H1 (cell line): ENCODE measurements around the gene GAN. TPM values are rescaled to one million over a fixed set of nuclear protein-coding genes. Genes with fewer than 3 reads are reported as not detected.

ENCODE experiments used
- CTCF ChIA-PET: fragments of 300-600 bp; sonication (Branson Sonifier 250); formaldehyde crosslinking; loops from one replicate; lab custom pipeline; 2021; ENCODE audit not compliant: partially characterized antibody; lab: Charles Lee
- POLR2A ChIA-PET: fragments of 300-600 bp; sonication (Branson Sonifier 250); formaldehyde crosslinking; loops from one replicate; lab custom pipeline; 2021; ENCODE audit warnings: inconsistent platforms; ENCODE audit not compliant: partially characterized antibody; lab: Charles Lee
- DNase-seq, 2 experiments: peaks; one replicate each; pipeline versions ENCODE4 v3.0.0 to v3.0.0-alpha.2; 2010 to 2022; ENCODE audit warnings: low spot score in 2 of 2, low read depth in 1 of 2, mixed read lengths in 1 of 2
- FAIRE-seq: peaks from 2 replicates; lab custom pipeline; 2011; peaks lifted over from hg19 to GRCh38; lab: Jason Lieb, UNC
- H2AFZ ChIP-seq: 2 replicates; pipeline ENCODE4 v1.8.1; 2012; ENCODE audit warnings: low read length, inconsistent platforms
- H2AK5ac ChIP-seq: 2 replicates; pipeline ENCODE4 v1.6.1; 2013; ENCODE audit warnings: low read depth, low read length
- H2BK120ac ChIP-seq: replicated peaks from 2 replicates; pipeline ENCODE3; 2013; ENCODE audit warnings: low read depth, low read length, inconsistent platforms
- H2BK12ac ChIP-seq: 2 replicates; pipeline ENCODE4 v1.6.1; 2013; ENCODE audit warnings: low read depth, low read length
- H2BK15ac ChIP-seq: 2 replicates; pipeline ENCODE4 v1.6.1; 2013; ENCODE audit warnings: low read length
- H2BK20ac ChIP-seq: 2 replicates; pipeline ENCODE4 v1.6.1; 2013; ENCODE audit warnings: low read length
- H2BK5ac ChIP-seq: 2 replicates; pipeline ENCODE4 v1.6.1; 2013; ENCODE audit warnings: low read depth, low read length
- H3K14ac ChIP-seq: 2 replicates; pipeline ENCODE4 v1.6.1; 2013; ENCODE audit warnings: inconsistent platforms; ENCODE audit not compliant: insufficient read length
- H3K18ac ChIP-seq: 2 replicates; pipeline ENCODE4 v1.6.1; 2013; ENCODE audit warnings: low read length; ENCODE audit errors: extremely low read depth
- H3K23ac ChIP-seq: 2 replicates; pipeline ENCODE4 v1.6.1; 2013; ENCODE audit warnings: inconsistent platforms; ENCODE audit not compliant: insufficient read length
- H3K23me2 ChIP-seq: 2 replicates; pipeline ENCODE4 v1.6.1; 2013; ENCODE audit warnings: low read depth, low read length
- H3K27ac ChIP-seq: 2 replicates; pipeline ENCODE4 v1.6.1; 2011; ENCODE audit warnings: low read depth, low read length, inconsistent platforms
- H3K27me3 ChIP-seq, 4 experiments: replicated peaks in 1 of 4; 1 replicate in 1 of 4; 2 replicates in 3 of 4; pipeline versions ENCODE4 v1.6.1 to v1.8.1; 2011 to 2013; ENCODE audit warnings: low read length in 3 of 4, mild to moderate bottlenecking in 3 of 4, inconsistent platforms in 2 of 4, mixed read lengths in 2 of 4, moderate library complexity in 1 of 4; ENCODE audit not compliant: control insufficient read depth in 3 of 4, insufficient read depth in 3 of 4; ENCODE audit errors: extremely low read depth in 1 of 4
- H3K36me3 ChIP-seq, 4 experiments: 2 replicates each; pipeline versions ENCODE4 v1.6.1 to v1.8.1; 2011 to 2013; ENCODE audit warnings: mild to moderate bottlenecking in 4 of 4, low read length in 3 of 4, moderate library complexity in 2 of 4, control low read depth in 1 of 4, inconsistent platforms in 1 of 4; ENCODE audit not compliant: insufficient read depth in 4 of 4, control insufficient read depth in 2 of 4
- H3K4ac ChIP-seq: replicated peaks from 2 replicates; pipeline ENCODE3; 2013; ENCODE audit warnings: low read length, low read depth, mixed read lengths, inconsistent platforms; ENCODE audit not compliant: insufficient read length
- H3K4me1 ChIP-seq, 4 experiments: replicated peaks in 1 of 4; 1 replicate in 1 of 4; 2 replicates in 3 of 4; pipeline versions ENCODE4 v1.6.1 to v1.8.1; 2011 to 2013; ENCODE audit warnings: low read length in 3 of 4, inconsistent platforms in 2 of 4, mixed read lengths in 1 of 4; ENCODE audit not compliant: insufficient read depth in 4 of 4, control insufficient read depth in 3 of 4
- H3K4me2 ChIP-seq, 2 experiments: 2 replicates each; pipeline versions ENCODE4 v1.6.1 to v1.8.1; 2011 to 2013; ENCODE audit warnings: low read depth in 2 of 2, low read length in 2 of 2, control low read depth in 1 of 2, inconsistent platforms in 1 of 2, mild to moderate bottlenecking in 1 of 2; ENCODE audit not compliant: insufficient read depth in 1 of 2
- H3K4me3 ChIP-seq, 4 experiments: fragments of 200-600, 300-600 bp in 1 of 4; sonication (generic), shearing (Covaris generic), sonication (Bioruptor Twin) in 1 of 4; 2 replicates each; pipeline versions ENCODE4 v1.5.1 to v1.8.1; 2011 to 2016; ENCODE audit warnings: low read length in 4 of 4, low read depth in 3 of 4, control low read depth in 2 of 4, inconsistent platforms in 2 of 4, mild to moderate bottlenecking in 2 of 4, mixed read lengths in 1 of 4, moderate library complexity in 1 of 4; ENCODE audit not compliant: insufficient read depth in 2 of 4; ENCODE audit errors: extremely low read depth in 1 of 4
- H3K56ac ChIP-seq: replicated peaks from 2 replicates; pipeline ENCODE3; 2013; ENCODE audit warnings: low read depth, mild to moderate bottlenecking, mixed read lengths, low read length, inconsistent platforms; ENCODE audit not compliant: insufficient read length
- H3K79me1 ChIP-seq: 2 replicates; pipeline ENCODE4 v1.6.1; 2013; ENCODE audit warnings: low read depth, low read length, control low read depth
- H3K79me2 ChIP-seq, 2 experiments: 2 replicates each; pipeline versions ENCODE4 v1.6.1 to v1.8.1; 2012 to 2013; ENCODE audit warnings: low read length in 2 of 2, mild to moderate bottlenecking in 2 of 2, inconsistent platforms in 1 of 2; ENCODE audit not compliant: insufficient read depth in 2 of 2, control insufficient read depth in 1 of 2
- H3K9ac ChIP-seq, 4 experiments: replicated peaks in 1 of 4; 1 replicate in 1 of 4; 2 replicates in 3 of 4; pipeline versions ENCODE4 v1.6.1 to v1.8.1; 2011 to 2013; ENCODE audit warnings: low read depth in 3 of 4, low read length in 3 of 4, control low read depth in 2 of 4, mild to moderate bottlenecking in 2 of 4, moderate library complexity in 2 of 4, inconsistent platforms in 1 of 4; ENCODE audit errors: extremely low read depth in 1 of 4
- H3K9me3 ChIP-seq, 2 experiments: 2 replicates each; pipeline versions ENCODE4 v1.6.1 to v1.8.1; 2012 to 2013; ENCODE audit warnings: mild to moderate bottlenecking in 2 of 2, moderate library complexity in 2 of 2, control low read depth in 1 of 2, inconsistent platforms in 1 of 2, low read depth in 1 of 2, low read length in 1 of 2, mixed read lengths in 1 of 2; ENCODE audit not compliant: insufficient read depth in 2 of 2
- H4K20me1 ChIP-seq, 2 experiments: replicated peaks in 1 of 2; 2 replicates each; pipeline versions ENCODE3 to v1.8.1; 2011 to 2013; ENCODE audit warnings: inconsistent platforms in 2 of 2, low read length in 2 of 2, mild to moderate bottlenecking in 1 of 2; ENCODE audit not compliant: insufficient read depth in 2 of 2, control insufficient read depth in 1 of 2
- H4K5ac ChIP-seq: 2 replicates; pipeline ENCODE4 v1.6.1; 2013; ENCODE audit warnings: low read length, low read depth, mixed read lengths, inconsistent platforms; ENCODE audit not compliant: insufficient read length
- H4K8ac ChIP-seq: 2 replicates; pipeline ENCODE4 v1.8.0; 2013; ENCODE audit warnings: mild to moderate bottlenecking, moderate library complexity, low read length, inconsistent platforms; ENCODE audit not compliant: insufficient read depth; ENCODE audit errors: extremely low read depth
- H4K91ac ChIP-seq: replicated peaks from 2 replicates; pipeline ENCODE3; 2013; ENCODE audit warnings: low read length, mixed read lengths, inconsistent platforms; ENCODE audit not compliant: insufficient read length
- ASH2L ChIP-seq: fragments of 200-600, 300-600 bp; sonication (generic); IDR thresholded peaks from one replicate; pipeline ENCODE4 v1.7.1; 2017; ENCODE audit warnings: low read length
- SP2 ChIP-seq: IDR thresholded peaks from 2 replicates; pipeline ENCODE4 v1.6.1; 2012; ENCODE audit warnings: mild to moderate bottlenecking, low read length, inconsistent platforms
- WGBS, 2 experiments: shearing (Covaris generic) in 1 of 2; methylation state at CpG; one replicate each; pipeline versions ENCODE4 v1.1.6 to v1.1.7; 2013 to 2015; ENCODE audit warnings: low lambda C conversion rate in 2 of 2, mixed read lengths in 2 of 2, inconsistent platforms in 1 of 2, low coverage in 1 of 2, missing lambda C conversion rate in 1 of 2; ENCODE audit not compliant: insufficient replicate concordance in 2 of 2, insufficient coverage in 1 of 2, insufficient read length in 1 of 2; ENCODE audit errors: extremely low coverage in 1 of 2, missing lambda C conversion rate in 1 of 2; 5-methylcytosine and 5-hydroxymethylcytosine counted together
- polyA plus RNA-seq, 7 experiments: library from polyadenylated mRNA; depleted of rRNA in 3 of 7; stranded (reverse) in 5 of 7; unstranded in 2 of 7; fragments of >200 nt in 5 of 7; fragments of 200-250 nt in 2 of 7; gene quantifications; 1 replicate in 5 of 7; 2 replicates in 1 of 7; 4 replicates in 1 of 7; pipeline versions ENCODE4 v1.2.1 to v1.2.3, GENCODE V29; 2011 to 2013; ENCODE audit warnings: missing spikeins in 2 of 7, mixed read lengths in 2 of 7
- total RNA-seq: library from RNA; stranded (reverse); fragmentation: NEBNext Ultra II Directional; extraction: Animal tissue kit (Norgen Biotek cat#: 25700); gene quantifications from 2 replicates; pipeline ENCODE4 v1.2.1, GENCODE V29; 2021

GAN gene
- total and polyA plus RNA-seq, 2 of the 8 experiments (the other 6 are each of a cell fraction or from before 2014, with no cell fraction given): 4.5 to 23.9 TPM

GRCh38 chr16:81337097-81337496, 22.3 kb downstream of the GAN start:
- Histone ChIP-seq H3K79me1 (peaks cover 3% of the 10 kb centered on the region; the same call in 1 of the 2 replicates), H2BK120ac (no peak overlapping the region), H4K8ac (no peak overlapping the region), H3K4me3 (no peak overlapping the region), H3K9ac (no peak overlapping the region), H2BK20ac (no peak overlapping the region), H2BK12ac (no peak overlapping the region), H3K27ac (no peak overlapping the region)
- FAIRE-seq: no peak
- POLR2A ChIA-PET: no interaction called here
- TF ChIP-seq SP2: no peak
- no peak for TF ChIP-seq ASH2L
- TF ChIP-seq, all 59 proteins: peak for 0
- Histone ChIP-seq H3K36me3 (no peaks in the 10 kb centered on the region), H2AFZ (no peak overlapping the region), H4K5ac (no peak overlapping the region), H3K79me2 (peaks cover 0 to 29% of the 10 kb centered on the region in 2 experiments; a peak in 2 of 4 replicates), H3K4me2 (no peak overlapping the region), H3K27me3 (no peaks in the 10 kb centered on the region), H2BK15ac (no peak overlapping the region), H2BK5ac (no peak overlapping the region), H3K4me1 (no peaks in the 10 kb centered on the region), H3K23ac (no peak overlapping the region), H3K18ac (no peak overlapping the region), H3K56ac (no peak overlapping the region), H4K20me1 (peaks cover 0 to 5% of the 10 kb centered on the region in 2 experiments), H3K23me2 (no peaks in the 10 kb centered on the region), H3K4ac (no peak overlapping the region), H3K14ac (no peak overlapping the region), H4K91ac (no peak overlapping the region), H2AK5ac (no peak overlapping the region), H3K9me3 (peaks cover 0 to 4% of the 10 kb centered on the region in 2 experiments; a peak in 1 of 4 replicates)
- no peak for DNase-seq
- CTCF ChIA-PET: interaction anchor here (2.7 kb wide), 1 partner anchor 76 kb away, joined by 9 read pairs; no protein-coding TSS in a partner anchor
- 94% methylated on average over 5 of the region's 5 CpGs; no CpG with 5 or more reads in 1 of the 2 experiments for WGBS, 2 experiments
